ENCODE data around the gene CCDC88B. TPM values are rescaled to one million over a fixed set of nuclear protein-coding genes. Genes with fewer than 3 reads are reported as not detected.

The CCDC88B gene
- total RNA-seq, 4 donors from 2014 or later, result 7.6 to 9.4 (median 8.5) TPM

DNA sequence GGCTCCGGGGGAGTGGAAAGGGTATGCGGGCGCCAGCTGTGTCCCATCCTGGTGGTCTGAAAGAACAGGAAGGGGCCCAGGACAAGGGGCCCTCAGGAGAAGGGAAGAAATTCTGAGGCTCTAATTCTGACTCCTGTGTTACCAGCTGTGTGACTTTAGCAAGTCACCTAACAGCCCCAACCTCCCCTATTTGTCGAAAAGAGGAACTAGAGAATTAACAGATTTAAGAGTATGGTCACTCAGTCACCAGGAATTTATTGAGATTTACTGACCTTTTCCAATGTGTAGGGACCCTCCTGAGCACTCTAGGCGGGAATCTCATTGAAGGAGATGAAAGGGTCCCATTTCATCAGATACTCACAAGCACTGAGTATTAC lies 33.6 kb downstream of the CCDC88B start:
- ATAC-seq, result no peak
- no peaks in the 10 kb centered on the region for H3K27me3 ChIP-seq
- 83 to 90% methylated on average over 2 of the region's 5 CpGs for WGBS, 2 donors (ENCODE audit: low coverage in 1 of 2)

DNA sequence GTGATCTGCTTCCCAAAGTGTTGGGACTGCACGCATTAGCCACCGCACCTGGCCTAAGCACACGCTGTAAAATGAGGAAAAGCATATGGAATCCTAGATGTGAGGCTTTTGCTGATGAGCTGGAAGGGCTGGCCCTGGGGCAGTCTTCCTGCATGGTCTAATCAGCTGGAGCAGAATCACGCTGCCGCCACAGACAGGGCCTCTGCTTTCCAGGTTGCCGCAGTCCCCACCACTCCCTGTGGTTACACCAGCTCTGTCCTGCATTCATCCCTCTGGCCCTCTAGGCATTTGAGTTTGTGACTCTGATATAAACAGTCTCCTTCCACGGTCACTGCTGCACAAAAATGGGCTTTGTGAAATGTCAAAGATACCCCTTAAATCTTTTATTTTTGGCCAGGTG lies 36.1 kb downstream of the CCDC88B start:
- Histone ChIP-seq H3K4me1 (peaks cover 0 to 9% (median 5%) of the 10 kb centered on the region in 3 donors), H3K36me3 (peaks cover 0 to 8% of the 10 kb centered on the region in 2 donors), H3K27me3 (no peaks in the 10 kb centered on the region), H3K9me3 (no peaks in the 10 kb centered on the region), H3K4me3 (no peak overlapping the region), H3K27ac (no peak overlapping the region)
- no peak for TF ChIP-seq EP300 (IDR thresholded peaks at IDR 0.05)
- TF ChIP-seq, protein P1, sequence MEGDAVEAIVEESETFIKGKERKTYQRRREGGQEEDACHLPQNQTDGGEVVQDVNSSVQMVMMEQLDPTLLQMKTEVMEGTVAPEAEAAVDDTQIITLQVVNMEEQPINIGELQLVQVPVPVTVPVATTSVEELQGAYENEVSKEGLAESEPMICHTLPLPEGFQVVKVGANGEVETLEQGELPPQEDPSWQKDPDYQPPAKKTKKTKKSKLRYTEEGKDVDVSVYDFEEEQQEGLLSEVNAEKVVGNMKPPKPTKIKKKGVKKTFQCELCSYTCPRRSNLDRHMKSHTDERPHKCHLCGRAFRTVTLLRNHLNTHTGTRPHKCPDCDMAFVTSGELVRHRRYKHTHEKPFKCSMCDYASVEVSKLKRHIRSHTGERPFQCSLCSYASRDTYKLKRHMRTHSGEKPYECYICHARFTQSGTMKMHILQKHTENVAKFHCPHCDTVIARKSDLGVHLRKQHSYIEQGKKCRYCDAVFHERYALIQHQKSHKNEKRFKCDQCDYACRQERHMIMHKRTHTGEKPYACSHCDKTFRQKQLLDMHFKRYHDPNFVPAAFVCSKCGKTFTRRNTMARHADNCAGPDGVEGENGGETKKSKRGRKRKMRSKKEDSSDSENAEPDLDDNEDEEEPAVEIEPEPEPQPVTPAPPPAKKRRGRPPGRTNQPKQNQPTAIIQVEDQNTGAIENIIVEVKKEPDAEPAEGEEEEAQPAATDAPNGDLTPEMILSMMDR (IDR thresholded peaks at IDR 0.05), result no peak
- no peak for TF ChIP-seq POLR2A (IDR thresholded peaks at IDR 0.05)
- WGBS, 2 donors (ENCODE audit: low coverage in 1 of 2), result 80 to 87% methylated on average over 1 to 3 of the region's 7 CpGs
- no peak for ATAC-seq

More for the DNA sequence above, 33.6 kb downstream of the CCDC88B start:
- Histone ChIP-seq H3K36me3 (peaks cover 0 to 32% of the 10 kb centered on the region in 2 donors), H3K4me3 (no peak overlapping the region), H3K4me1 (peaks cover 0 to 5% (median 4%) of the 10 kb centered on the region in 3 donors), H3K9me3 (no peaks in the 10 kb centered on the region), H3K27ac (no peak overlapping the region)
- TF ChIP-seq, protein P1 (IDR thresholded peaks at IDR 0.05), result no peak
- TF ChIP-seq POLR2A (IDR thresholded peaks at IDR 0.05), result no peak
- no peak for TF ChIP-seq POLR2AphosphoS5 (IDR thresholded peaks at IDR 0.05)
- TF ChIP-seq EP300 (IDR thresholded peaks at IDR 0.05), result no peak

DNA sequence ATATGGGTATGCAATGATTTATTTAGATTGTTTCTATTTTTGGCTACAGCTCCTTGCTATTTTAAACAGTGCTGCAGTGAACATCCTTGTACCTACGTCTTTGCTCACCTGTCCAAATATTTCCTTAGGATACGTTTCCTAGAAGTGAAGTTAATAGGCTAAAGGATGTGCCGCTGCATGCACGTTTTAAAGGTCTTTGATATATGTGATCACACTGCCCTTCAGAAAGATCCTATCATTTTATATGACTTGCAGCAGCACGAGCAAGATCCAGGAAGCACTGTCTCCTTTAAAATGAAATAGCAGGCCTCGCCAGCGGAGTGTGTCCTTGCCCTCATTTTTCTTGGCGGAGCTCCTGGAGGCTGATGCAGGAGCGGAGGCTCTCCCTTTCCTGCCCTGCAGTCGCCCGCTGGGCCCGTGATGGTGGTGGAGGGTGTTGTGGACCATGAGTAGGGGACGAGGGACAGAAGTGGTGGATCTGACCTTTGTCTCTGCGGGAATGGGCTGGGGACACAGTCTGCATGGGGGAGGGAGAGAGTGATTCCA lies 38.4 kb downstream of the CCDC88B start:
- Histone ChIP-seq H3K9me3 (no peaks in the 10 kb centered on the region), H3K27ac (no peak overlapping the region), H3K4me1 (peaks cover 0 to 9% (median 5%) of the 10 kb centered on the region in 3 donors), H3K36me3 (no peaks in the 10 kb centered on the region), H3K4me3 (no peak overlapping the region), H3K27me3 (no peaks in the 10 kb centered on the region)
- TF ChIP-seq POLR2A (IDR thresholded peaks at IDR 0.05) (no peak), POLR2AphosphoS5 (IDR thresholded peaks at IDR 0.05) (no peak), EP300 (IDR thresholded peaks at IDR 0.05) (no peak)
- TF ChIP-seq, protein P1 (IDR thresholded peaks at IDR 0.05), result no peak
- ATAC-seq, result no peak
- WGBS, 2 donors (ENCODE audit: low coverage in 1 of 2), result 24 to 29% methylated on average over 7 to 9 of the region's 14 CpGs

DNA sequence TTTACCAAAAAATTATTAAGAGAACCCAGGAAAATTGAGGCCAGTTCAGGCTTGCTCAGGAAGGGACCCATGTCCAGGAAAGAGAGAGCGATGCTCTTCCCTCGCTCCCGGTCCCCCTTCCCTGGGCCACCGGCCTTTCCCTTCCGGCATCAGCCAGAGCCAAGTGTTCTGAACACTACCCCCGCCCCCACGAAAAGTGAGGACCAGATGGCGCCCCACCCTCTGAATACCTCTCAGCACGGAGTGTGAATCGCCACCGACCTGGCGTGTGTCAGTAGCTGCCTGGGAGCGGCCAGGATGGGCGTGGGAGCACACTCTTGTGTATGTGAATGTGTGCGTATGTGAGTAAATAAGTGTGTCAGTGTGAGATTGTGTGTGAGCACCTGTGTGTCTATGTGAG lies 39.2 kb downstream of the CCDC88B start:
- WGBS, 2 donors (ENCODE audit: low coverage in 1 of 2), result 100% methylated on average over 1 of the region's 15 CpGs; no CpG with 5 or more reads in 1 of the 2 donors
- TF ChIP-seq, protein P1 (IDR thresholded peaks at IDR 0.05), result no peak
- TF ChIP-seq POLR2AphosphoS5 (IDR thresholded peaks at IDR 0.05) (no peak), POLR2A (IDR thresholded peaks at IDR 0.05) (no peak), EP300 (IDR thresholded peaks at IDR 0.05) (no peak)
- no peak for ATAC-seq

More for the DNA sequence above, 39.2 kb downstream of the CCDC88B start:
- no peaks in the 10 kb centered on the region for H3K27me3 ChIP-seq
- no peaks in the 10 kb centered on the region for H3K36me3 ChIP-seq
- H3K27ac ChIP-seq, result no peak overlapping the region
- peaks cover 0 to 9% (median 5%) of the 10 kb centered on the region in 3 donors for H3K4me1 ChIP-seq
- no peaks in the 10 kb centered on the region for H3K9me3 ChIP-seq
- H3K4me3 ChIP-seq, result no peak overlapping the region

Measured in gastroesophageal sphincter (tissue), 4 donors.